ENCODE data around the gene ADAMTSL3.

DNA sequence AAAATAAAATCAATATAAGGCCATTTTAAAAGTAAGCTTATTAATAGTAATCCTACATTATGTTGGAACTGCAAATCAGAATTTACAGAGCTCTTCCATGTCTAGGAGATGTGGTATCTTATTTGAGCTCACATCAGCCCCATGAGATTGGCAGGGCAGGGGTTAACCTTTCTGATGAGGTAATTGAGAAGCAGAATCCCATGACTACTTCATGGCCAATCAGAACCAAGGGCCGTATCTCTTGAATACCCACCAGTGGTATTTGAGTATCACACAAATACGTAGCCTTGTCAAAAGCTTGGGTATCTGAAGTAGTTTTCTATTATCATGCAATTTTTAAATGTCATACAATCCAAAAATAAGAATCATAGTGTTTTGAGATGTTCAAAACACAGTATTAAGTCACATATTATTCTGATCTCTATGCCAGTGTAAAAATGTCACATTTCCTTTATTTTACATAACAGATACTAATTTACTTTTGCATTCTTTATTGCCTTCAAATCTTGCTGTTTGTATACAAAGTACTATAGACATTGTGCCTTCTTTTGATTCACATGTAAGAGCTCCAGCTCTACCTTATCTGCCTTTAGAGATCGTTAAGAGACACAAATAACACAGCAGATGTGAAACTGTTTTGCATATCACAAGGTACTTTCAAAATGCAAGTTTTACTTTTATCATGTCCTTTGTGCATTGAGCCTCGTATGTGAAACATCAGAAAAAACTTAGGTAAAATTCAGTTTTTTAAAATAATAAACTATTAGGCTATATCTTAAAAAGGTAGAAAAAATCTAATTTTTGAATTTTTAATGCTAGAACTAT is 329.9 kb downstream of the ADAMTSL3 start:
- TF ChIP-seq POLR2A (IDR thresholded peaks at IDR 0.05; ENCODE audit: low read length) (no peak), GATA1 (IDR thresholded peaks at IDR 0.05; ENCODE audit: low read depth, low read length) (no peak)

All from erythroblast (primary cell).